Islet of Langerhans (tissue), 1 donor: Measurements from ENCODE around the gene APBB2.
A peak's percentile ranks its signal among the peaks of the same experiment; 100 is the strongest.
"Not testable (repeated sequence)": the region's sequence is repeated elsewhere in the genome, so short reads cannot be mapped to it uniquely, and the experiment has no call there.

ENCODE experiments used
- FAIRE-seq: peaks from one replicate; lab custom pipeline; 2011; peaks lifted over from hg19 to GRCh38; lab: Jason Lieb, UNC

Gene APBB2

GRCh38 chr4:41014158-41014557 lies 200.2 kb downstream of the APBB2 start:
- FAIRE-seq, result no peak

- FAIRE-seq, result no peak
Observed at GRCh38 chr4:41013746-41014145, 200.6 kb downstream of the APBB2 start.

DNA sequence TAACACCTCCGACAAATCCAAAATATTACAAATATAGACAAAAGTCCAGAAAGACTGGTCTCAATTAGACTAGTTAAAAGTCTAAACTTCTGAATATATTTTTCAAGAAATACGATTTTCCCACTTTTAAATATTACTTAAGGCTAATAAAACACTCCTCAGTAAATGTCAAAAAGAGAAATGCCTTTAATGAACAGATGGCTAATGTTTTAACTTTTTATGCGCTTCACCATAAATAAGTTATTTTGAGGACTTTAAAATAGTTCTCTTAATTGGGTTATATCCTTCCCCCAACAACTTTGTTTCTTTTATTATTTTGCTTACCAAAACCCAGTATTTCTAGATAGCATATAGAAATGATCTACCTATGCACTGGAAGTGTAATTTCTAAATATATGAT lies 201.4 kb downstream of the APBB2 start:
- FAIRE-seq, result no peak

GRCh38 chr4:41012293-41012692 lies 202.0 kb downstream of the APBB2 start:
- FAIRE-seq, result no peak

DNA sequence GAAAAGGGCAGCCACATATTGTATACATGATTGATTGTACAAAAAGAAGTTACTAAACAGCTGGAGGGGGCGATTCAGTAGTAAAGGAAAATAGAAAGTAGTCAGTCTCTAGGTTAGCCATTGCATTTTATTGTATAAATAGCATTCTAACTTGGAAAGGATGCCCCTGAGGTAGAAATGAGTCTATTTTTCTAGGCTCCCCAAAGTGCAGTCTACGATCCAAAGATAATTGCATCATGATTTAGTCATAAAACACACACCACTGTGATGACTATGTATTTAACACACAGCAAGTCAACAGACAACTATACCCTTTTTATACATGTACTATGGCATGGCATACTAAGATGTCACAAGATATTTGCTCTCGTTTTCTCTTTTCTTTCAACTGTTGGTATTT lies 204.9 kb downstream of the APBB2 start:
- peak; percentile 9 for FAIRE-seq

DNA sequence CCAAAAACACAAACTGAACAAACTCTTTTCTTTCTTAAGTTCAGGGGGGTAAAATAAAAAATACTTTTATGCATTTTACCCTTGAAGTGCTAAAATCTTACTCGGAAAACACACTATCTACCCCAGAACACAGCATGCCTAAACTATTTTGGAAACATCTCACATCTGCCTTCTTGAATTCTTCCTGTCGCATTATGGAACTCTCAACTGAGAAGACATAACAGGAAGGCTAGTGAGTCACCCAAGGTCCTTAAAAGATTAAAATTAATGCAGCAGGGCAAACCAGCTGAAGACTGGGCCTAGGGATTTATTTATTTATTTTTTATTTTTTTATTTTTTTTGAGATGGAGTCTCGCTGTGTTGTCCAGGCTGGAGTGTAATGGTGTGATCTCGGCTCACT lies 208.2 kb downstream of the APBB2 start:
- FAIRE-seq, result no peak

DNA sequence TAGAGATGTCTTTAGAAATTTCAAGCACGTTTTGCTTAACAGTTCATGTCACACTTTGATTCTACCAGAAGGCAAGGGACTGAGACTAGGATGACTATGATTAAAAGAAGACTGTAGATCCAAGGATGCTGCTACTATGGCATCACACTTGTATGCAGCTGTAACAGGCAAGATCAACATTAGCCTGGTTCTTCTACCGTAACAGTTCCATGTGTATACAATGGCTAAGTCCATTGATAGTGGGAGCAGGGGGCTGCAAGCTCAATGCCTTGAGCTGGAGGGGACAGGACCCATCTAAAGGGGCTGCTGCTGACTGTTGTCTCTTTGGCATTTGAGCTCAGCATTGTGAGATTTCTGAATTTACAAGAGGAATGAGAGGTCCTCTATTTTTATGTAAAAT lies 212.0 kb downstream of the APBB2 start:
- FAIRE-seq, result no peak

DNA sequence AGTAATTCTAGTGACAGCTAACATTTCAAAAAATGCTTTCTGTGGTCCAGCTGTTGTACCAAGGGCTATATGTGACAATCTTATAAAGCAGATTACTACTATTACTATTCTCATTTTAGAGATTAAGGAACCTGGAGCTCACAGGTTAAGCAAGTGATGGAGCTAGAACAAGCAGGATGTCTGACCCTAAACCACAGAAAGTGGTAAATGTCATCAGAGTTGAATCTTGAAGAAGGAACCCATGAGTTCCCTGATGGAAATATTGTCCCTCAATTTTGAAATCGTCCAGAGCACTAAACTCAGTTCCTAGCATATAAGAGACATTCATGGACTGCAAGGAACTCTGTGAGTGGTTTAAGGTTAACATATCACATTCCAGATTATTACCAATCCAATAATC lies 214.0 kb downstream of the APBB2 start:
- FAIRE-seq, result no peak

- no peak for FAIRE-seq
Observed at GRCh38 chr4:40998675-40999358, 215.5 kb downstream of the APBB2 start.

- FAIRE-seq, result no peak
Observed at GRCh38 chr4:40995850-40996249, 218.5 kb downstream of the APBB2 start.

DNA sequence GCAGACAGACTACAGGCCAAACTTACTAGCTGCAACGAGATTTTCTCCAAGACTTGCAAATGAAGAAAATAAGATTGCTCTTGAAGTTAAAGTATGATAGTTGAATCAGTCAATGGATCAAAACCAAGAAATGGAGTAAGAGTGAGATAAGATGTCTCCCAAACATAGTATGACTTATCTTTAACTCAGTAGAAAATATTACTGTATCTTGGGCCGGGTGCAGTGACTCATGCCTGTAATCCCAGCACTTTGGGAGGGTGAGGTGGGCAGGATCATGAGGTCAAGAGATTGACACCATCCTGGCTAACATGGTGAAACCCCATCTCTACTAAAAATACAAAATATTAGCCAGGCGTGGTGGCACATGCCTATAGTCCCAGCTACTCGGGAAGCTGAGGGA lies 220.0 kb downstream of the APBB2 start:
- not testable (repeated sequence) for FAIRE-seq

- FAIRE-seq, result not testable (repeated sequence)
Observed at GRCh38 chr4:40993296-40993693, 221.0 kb downstream of the APBB2 start.

GRCh38 chr4:40992472-40993295 lies 221.7 kb downstream of the APBB2 start:
- no peak for FAIRE-seq

GRCh38 chr4:40991908-40992307 lies 222.4 kb downstream of the APBB2 start:
- no peak for FAIRE-seq

DNA sequence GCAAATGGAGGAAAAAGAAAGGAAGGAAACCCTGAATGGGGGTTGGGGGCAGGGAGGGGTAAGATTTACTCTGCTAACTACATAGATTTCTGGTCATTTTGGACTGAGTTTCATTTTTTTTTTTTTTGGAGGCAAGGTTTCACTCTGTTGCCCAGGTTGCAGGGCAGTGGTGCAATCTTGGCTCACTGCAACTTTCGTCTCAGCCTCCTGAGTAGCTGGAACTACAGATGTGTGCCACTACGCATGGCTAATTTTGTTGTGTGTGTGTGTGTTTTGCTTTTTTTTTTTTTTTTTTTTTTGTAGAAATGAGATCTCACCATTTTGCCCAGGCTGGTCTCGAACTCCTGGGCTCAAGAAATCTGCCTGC lies 223.5 kb downstream of the APBB2 start:
- no peak for FAIRE-seq

- FAIRE-seq, result no peak
Observed at GRCh38 chr4:40990236-40990898, 224.0 kb downstream of the APBB2 start.

DNA sequence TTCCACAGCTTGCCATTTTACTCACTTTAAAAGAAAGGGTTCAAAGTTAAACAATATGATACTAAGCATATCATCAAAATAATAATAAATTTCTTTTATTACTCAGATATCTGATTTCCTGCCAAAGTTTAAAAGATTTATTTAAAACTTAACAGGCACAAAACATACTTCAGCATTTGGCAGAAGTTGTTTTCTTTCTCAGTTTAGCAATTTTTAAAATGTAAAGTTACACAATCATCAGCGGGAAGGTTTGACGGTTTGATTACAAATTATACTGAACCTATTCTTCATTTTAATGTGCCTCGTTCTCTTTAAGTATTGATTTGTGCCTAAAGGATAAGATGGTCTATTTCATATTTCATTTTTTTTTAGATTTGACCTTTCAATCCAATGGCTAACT lies 227.2 kb downstream of the APBB2 start:
- no peak for FAIRE-seq

- FAIRE-seq, result no peak
Observed at GRCh38 chr4:40986375-40986774, 228.0 kb downstream of the APBB2 start.

DNA sequence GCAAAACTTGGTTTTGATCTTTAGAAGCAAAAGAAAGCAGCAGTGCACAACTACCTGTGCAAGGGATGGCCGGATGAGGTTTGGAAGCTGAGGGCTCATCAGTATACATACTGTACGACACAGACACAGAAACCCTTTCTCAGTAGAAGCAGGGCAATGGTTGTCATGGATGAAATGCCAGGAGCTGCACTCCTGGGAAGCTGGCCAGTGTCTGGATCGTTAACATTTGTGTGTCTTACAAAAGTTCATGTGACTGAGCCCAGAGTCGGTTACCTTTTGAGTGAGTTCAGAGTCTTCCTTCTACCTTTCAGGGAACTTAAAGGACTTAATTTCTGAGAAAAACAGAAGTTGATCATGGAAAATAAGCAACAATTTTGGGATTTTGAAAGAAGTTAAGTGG lies 230.3 kb downstream of the APBB2 start:
- no peak for FAIRE-seq

GRCh38 chr4:40980318-40980883 lies 233.9 kb downstream of the APBB2 start:
- no peak for FAIRE-seq

GRCh38 chr4:40978548-40978947 lies 235.8 kb downstream of the APBB2 start:
- no peak for FAIRE-seq

- peak; percentile 99 for FAIRE-seq
Observed at GRCh38 chr4:40976343-40976742, 238.0 kb downstream of the APBB2 start.

DNA sequence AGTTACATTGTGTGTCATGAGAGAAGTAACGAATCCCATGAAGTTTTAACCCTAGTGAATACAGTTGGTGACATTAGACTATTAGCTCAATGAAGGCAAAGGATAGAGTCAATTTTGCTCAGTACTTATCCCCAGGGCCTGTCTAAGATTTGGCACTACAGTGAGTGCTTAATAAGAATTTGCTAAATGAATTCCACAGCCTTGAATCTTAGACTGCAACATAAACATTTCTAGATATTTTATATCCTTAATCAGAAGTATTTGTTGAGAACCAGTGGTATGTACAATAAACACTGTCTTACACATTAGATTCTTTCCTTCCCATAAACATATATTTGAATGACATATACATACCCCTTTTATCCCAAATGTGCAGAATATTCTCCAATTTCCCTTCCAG lies 241.6 kb downstream of the APBB2 start:
- FAIRE-seq, result no peak
